Uterus (tissue), 4 donors: Measurements from ENCODE around the gene TNS4. TPM values are rescaled to one million over a fixed set of nuclear protein-coding genes. Genes with fewer than 3 reads are reported as not detected.

ENCODE experiments used
- DNase-seq, 2 donors: peaks; one replicate each; pipeline ENCODE4 v3.0.0-alpha.2; 2019 to 2020
- H3K27ac ChIP-seq, 2 donors: fragments of 200-600 bp; sonication (generic); 1 replicate in 1 of 2; 2 replicates in 1 of 2; pipeline ENCODE4 v1.5.1; 2016 to 2018
- H3K27me3 ChIP-seq, 2 donors: fragments of 200-600 bp; sonication (generic); one replicate each; pipeline ENCODE4 v1.5.1; 2018 to 2019; ENCODE audit warnings: control low read depth in 1 of 2
- H3K36me3 ChIP-seq, 2 donors: fragments of 200-600 bp; sonication (generic); one replicate each; pipeline ENCODE4 v1.5.1; 2019; ENCODE audit warnings: control low read depth in 1 of 2
- H3K4me1 ChIP-seq, 2 donors: fragments of 200-600 bp; sonication (generic); one replicate each; pipeline ENCODE4 v1.5.1; 2018 to 2019; ENCODE audit warnings: control low read depth in 1 of 2
- H3K4me3 ChIP-seq, 2 donors: fragments of 200-600 bp; sonication (generic); 1 replicate in 1 of 2; 2 replicates in 1 of 2; pipeline ENCODE4 v1.5.1; 2018 to 2019; ENCODE audit warnings: mild to moderate bottlenecking in 1 of 2
- H3K9me3 ChIP-seq, 2 donors: fragments of 200-600 bp; sonication (generic); one replicate each; pipeline ENCODE4 v1.5.1; 2019; ENCODE audit warnings: control low read depth in 1 of 2
- POLR2A ChIP-seq, 2 donors: fragments of 450-650 bp; IDR thresholded peaks; one replicate each; pipeline ENCODE4 v1.6.1; 2016; ENCODE audit warnings: antibody characterized with exemption in 2 of 2, mild to moderate bottlenecking in 1 of 2, moderate library complexity in 1 of 2
- intact Hi-C: fragments of 100-400 bp; cut with DNase I; formaldehyde crosslinking; loops from one replicate; pipeline ENCODE4 v1.15.1; 2023; ENCODE audit warnings: low total_unique reads
- total RNA-seq, 4 donors: library from RNA; depleted of rRNA in 3 of 4; stranded (reverse); fragments of >200 nt in 3 of 4; gene quantifications; one replicate each; pipeline versions ENCODE4 v1.1.0 to v1.2.4, GENCODE V29; 2014 to 2023
- TF ChIP-seq, protein P1 (sequence below), 4 experiments: fragments of 200-600 bp in 2 of 4; fragments of 450-650 bp in 2 of 4; sonication (generic) in 2 of 4; IDR thresholded peaks; one replicate each; pipeline ENCODE4 v1.5.1; 2016 to 2019; ENCODE audit warnings: antibody characterized with exemption in 4 of 4, mild to moderate bottlenecking in 2 of 4, moderate library complexity in 1 of 4
- donor health status: DM: yes; HTN: yes; CAD: no.

Gene TNS4
- total RNA-seq, 4 donors from 2014 or later = 0.09 to 2.6 (median 0.28) TPM; not detected in 1

DNA sequence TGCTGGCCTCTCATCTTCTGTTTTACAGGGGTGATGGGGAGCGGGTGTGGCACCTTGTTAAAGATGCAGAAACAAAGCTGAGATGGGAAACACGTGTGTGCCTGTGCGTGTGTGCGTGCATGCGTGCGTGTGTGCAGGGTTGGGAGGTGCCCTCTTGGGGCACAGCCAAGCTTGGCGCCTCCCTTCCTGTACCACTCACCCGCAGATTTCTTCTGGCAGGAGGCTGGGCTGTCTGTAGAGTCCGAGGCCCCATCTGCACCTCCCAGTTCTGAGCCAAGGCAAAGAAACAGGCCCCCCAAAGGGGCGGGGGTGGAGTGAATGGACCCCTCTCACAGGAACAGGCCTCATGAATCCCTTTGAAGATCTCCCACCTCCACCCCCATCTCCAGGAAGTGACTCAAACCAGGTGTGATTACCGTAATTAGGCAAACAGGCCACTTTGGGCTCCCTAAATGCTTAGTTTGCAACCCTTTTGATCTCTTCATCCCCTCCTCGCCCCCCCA is 20.9 kb downstream of the TNS4 start:
- no peaks in the 10 kb centered on the region for H3K9me3 ChIP-seq
- H3K36me3 ChIP-seq = no peaks in the 10 kb centered on the region
- TF ChIP-seq, protein P1, sequence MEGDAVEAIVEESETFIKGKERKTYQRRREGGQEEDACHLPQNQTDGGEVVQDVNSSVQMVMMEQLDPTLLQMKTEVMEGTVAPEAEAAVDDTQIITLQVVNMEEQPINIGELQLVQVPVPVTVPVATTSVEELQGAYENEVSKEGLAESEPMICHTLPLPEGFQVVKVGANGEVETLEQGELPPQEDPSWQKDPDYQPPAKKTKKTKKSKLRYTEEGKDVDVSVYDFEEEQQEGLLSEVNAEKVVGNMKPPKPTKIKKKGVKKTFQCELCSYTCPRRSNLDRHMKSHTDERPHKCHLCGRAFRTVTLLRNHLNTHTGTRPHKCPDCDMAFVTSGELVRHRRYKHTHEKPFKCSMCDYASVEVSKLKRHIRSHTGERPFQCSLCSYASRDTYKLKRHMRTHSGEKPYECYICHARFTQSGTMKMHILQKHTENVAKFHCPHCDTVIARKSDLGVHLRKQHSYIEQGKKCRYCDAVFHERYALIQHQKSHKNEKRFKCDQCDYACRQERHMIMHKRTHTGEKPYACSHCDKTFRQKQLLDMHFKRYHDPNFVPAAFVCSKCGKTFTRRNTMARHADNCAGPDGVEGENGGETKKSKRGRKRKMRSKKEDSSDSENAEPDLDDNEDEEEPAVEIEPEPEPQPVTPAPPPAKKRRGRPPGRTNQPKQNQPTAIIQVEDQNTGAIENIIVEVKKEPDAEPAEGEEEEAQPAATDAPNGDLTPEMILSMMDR (IDR thresholded peaks at IDR 0.05) = no peak
- TF ChIP-seq POLR2A (IDR thresholded peaks at IDR 0.05) = no peak
- intact Hi-C loops = no loop called here
- H3K4me3 ChIP-seq = no peak overlapping the region
- H3K27me3 ChIP-seq = no peaks in the 10 kb centered on the region
- H3K4me1 ChIP-seq = no peaks in the 10 kb centered on the region
- peak overlapping the region in 1 of 2 donors; percentile 6 for H3K27ac ChIP-seq
- DNase-seq = no peak

DNA sequence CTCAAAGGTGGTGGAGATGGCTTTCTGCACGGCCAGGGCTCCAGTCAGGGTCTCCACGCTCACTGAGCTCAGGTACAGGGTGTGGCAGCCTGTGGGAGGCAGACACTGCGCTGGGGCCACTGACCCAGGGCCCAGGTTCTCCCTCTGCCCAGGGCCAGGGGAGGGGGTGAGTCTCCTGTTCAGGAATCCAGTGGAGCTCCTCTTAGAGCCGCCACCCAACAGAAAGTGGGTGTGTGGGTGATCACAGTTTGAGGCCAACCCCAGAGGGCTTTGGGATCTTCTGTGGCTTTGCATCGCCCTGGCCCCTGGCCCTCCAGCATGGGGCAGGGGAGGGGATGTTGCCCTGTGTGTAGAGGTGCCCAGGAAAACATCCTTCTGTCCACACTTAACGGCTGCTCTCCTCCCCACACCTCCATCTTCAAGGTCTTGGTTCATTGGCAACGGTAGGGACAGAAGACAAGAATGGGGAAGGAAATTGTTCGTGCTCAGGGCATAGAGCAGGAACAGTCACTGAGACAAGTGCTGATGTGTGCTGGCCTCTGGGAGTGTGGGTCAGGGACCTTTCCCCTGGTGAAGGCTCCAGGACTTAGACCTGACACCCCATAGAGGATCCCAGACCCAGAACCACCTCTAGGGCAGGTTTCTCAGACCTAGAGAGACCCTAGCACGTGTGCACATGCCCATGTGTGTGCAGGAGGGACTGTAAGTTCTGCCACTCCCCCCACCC is 21.5 kb downstream of the TNS4 start:
- Histone ChIP-seq H3K27me3 (no peaks in the 10 kb centered on the region), H3K27ac (no peak overlapping the region), H3K9me3 (no peaks in the 10 kb centered on the region), H3K36me3 (no peaks in the 10 kb centered on the region), H3K4me3 (no peak overlapping the region), H3K4me1 (no peaks in the 10 kb centered on the region)
- intact Hi-C loops = loop anchor here (5.0 to 10.0 kb wide), 2 partner anchors 38 to 55 kb away; partner anchors contain the start of gene IGFBP4
- no peak for TF ChIP-seq POLR2A (IDR thresholded peaks at IDR 0.05)
- TF ChIP-seq, protein P1 (IDR thresholded peaks at IDR 0.05) = no peak
- DNase-seq = no peak

DNA sequence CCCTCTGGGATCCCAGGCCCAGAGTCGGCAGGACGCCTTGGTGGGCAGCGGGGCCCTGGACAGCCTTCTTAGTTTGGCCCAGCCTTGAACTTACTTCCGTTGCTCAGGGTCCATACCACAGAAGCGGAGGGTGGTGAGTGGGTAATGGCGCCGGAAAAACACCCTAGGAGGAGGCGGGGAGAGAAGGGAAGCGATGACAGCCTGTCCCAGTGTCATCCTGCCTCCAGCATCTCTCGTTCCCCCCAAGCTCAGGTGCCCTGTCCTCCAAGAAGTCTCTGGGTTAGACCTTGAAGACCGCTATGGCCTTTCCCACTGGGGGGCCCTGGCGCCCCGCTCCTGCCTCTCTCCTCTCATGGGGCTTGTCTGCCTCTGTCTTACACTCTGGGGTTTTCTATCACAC is 22.9 kb downstream of the TNS4 start:
- Histone ChIP-seq H3K27me3 (no peaks in the 10 kb centered on the region), H3K4me3 (no peak overlapping the region), H3K36me3 (no peaks in the 10 kb centered on the region), H3K27ac (no peak overlapping the region), H3K9me3 (no peaks in the 10 kb centered on the region), H3K4me1 (no peaks in the 10 kb centered on the region)
- TF ChIP-seq, protein P1 (IDR thresholded peaks at IDR 0.05) = no peak
- TF ChIP-seq POLR2A (IDR thresholded peaks at IDR 0.05) = no peak
- intact Hi-C loops = loop anchor here (5.0 to 10.0 kb wide), 2 partner anchors 36 to 56 kb away; partner anchors contain the start of gene IGFBP4
- DNase-seq = no peak

DNA sequence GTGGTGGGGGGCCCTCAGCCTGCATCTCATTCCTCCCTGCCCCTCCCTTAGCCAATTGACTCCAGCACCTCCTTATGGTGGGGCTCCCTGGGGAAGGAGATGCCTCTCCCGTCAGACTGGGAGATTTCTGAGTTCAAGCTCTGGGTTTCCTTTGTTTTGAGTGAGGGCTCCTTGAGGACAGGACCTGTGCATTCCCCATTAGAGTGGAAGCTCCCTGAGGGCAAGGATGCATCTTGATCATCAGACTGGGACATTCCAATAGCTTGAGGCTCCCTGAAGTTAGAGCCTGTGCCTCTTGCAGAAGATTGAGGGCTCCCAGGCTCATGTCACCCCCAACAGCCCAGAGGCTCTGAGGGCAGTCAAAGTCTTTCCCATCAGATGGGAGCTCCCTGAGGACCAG is 23.6 kb downstream of the TNS4 start:
- no peak for DNase-seq
- H3K36me3 ChIP-seq = no peaks in the 10 kb centered on the region
- intact Hi-C loops = loop anchor here (5.0 to 10.0 kb wide), 2 partner anchors 35 to 57 kb away; partner anchors contain the start of gene IGFBP4

More for the DNA sequence above, 23.6 kb downstream of the TNS4 start:
- H3K4me3 ChIP-seq = no peak overlapping the region
- H3K27me3 ChIP-seq = no peaks in the 10 kb centered on the region
- H3K9me3 ChIP-seq = no peaks in the 10 kb centered on the region
- no peaks in the 10 kb centered on the region for H3K4me1 ChIP-seq
- TF ChIP-seq, protein P1 (IDR thresholded peaks at IDR 0.05) = no peak
- H3K27ac ChIP-seq = no peak overlapping the region
